HG03135 (cell line): ENCODE results near the gene CDCA4.
A peak's percentile ranks its signal among the peaks of the same experiment; 100 is the strongest.
"Not testable (repeated sequence)": the region's sequence is repeated elsewhere in the genome, so short reads cannot be mapped to it uniquely, and the experiment has no call there.

Experiments
- ATAC-seq: cut with Tn5 transposase; IDR thresholded peaks from one replicate; pipeline ENCODE4 v1.9.1; 2021; ENCODE audit warnings: mild to moderate bottlenecking, moderate library complexity; ENCODE audit not compliant: unreplicated experiment

Gene CDCA4

DNA sequence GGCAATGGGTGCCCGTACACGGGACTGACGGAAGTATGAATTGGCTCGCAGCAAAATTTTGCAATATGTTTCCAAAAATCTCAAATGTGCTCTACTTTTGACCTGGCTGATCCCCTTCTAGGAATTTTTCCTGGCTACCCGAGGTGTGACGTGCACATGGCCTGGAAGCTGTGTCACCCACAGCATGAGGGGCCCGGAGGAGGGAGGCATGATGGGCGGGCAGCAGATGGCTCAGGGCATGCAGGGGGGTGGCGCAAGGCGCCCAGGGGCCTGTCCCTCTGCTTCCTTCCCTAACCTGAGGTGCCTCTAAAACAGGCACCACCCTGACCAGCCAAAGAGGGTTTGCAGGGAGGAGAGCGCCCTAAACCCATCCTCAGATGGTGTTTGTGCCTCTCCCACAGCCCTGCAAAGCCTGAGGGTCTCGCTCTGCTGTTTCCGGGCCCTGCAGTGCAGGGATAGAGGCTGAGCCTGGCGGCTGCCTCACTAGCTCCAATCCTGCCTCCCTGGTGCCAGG, 37.7 kb upstream of the CDCA4 start:
- no peak for ATAC-seq

DNA sequence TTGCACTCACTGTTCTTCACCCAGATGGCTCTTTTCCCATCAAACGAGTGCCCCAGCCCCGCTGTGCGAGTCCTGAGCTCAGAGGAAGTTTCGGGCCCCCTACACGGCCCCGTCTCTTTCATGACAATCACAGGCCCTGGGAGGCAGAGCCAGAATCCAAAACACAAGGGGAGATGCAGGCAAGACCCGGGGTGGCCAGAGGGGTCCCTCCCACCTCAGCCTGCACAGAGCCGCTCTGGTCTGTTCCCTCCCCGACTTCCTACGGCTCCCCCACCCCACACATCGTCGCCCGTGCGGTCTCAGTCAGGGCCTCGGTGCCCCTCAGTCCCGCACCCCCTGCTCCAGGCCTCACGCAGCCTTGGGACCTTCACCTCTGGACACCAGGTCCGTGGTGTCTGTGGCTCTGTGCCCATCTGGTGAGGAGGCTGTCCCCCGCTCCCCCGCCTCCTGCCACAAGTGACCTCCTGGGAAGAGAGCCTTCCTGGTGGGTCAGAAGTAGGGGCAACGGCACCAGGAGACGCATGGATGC, 35.5 kb upstream of the CDCA4 start:
- no peak for ATAC-seq

DNA sequence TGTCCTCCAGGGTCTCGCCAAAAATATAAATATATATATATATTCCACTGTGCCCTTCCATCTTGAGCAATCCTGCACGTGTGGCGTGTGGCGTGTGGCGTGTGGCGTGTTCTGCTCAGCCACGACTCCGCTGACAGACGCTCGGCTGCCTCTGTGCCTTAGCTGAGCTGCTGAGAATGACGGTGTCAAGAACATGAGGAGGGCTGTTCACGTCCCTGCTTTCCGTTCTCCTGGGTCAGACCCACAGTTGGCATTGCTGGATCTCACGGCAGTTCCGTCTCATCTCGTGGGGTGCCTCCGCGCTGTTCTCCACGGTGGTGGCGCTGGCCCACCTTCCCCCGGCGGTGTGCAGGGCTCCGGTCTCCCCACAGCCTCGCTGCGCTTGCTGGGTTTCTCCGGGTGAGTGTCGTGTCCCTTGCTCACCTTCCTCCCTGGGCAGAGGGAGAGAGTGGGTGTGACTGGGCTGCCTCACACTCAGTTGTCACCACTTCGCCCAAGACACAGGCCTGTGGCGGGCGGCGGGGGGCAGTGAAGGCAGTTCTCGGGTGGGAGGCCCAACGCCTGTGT, 34.9 kb upstream of the CDCA4 start:
- ATAC-seq: no peak

DNA sequence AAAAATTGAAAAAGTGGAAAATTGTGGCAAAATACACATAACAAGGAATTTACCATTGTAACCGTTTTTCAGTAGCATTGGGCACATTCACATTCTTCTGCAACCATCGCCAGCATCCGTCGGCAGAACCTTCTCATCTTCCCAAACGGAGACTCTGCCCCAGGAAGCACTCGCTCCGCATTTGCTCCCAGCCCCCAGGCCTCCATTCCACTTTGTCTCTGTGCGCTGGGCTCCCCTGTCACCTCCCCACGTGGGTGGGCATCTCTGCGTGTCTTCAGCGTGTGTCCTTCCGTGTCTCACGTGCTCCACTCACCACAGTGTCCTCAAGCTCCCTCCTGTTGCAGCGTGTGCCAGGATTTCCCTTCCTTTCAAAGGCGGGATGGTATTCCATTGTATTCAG, 34.5 kb upstream of the CDCA4 start:
- ATAC-seq: no peak

DNA sequence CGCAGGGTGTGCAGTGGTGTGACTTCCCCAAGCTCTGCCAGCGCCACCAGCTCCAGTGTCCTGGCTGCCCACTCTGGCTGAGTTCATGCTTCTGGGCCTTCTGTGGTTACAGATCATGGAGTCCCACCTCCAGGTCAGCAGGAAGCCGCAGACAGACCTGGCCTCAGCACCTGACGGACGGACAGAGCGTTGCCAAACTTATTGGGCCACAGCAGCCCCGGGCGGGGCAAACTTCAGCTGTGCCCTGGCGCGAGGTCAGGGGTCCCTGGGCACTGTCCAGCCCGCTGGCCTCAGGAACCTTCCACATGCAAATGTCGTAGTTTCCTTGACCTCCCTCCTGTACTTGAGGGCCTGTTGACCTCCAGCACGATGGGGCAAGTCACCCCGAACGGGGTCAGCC, 33.1 kb upstream of the CDCA4 start:
- ATAC-seq: no peak

DNA sequence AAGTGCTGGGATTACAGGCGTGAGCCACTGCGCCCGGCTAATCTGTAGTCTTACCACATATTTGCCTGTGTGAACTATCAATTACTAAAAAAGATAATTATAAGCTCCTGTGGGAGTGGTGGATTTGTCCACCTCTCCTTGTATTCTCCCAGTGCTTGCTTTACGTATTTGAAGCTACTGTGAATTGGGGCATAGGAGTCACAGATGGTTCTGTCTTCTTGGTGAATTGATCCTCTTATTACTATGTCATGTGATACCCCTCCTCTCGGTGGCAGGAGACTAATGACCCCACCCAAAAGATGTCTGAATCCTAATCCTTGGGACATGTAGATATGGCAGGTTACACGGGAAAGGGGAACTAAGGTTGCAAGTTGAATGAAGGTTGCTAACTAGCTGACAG, 32.5 kb upstream of the CDCA4 start:
- no peak for ATAC-seq

DNA sequence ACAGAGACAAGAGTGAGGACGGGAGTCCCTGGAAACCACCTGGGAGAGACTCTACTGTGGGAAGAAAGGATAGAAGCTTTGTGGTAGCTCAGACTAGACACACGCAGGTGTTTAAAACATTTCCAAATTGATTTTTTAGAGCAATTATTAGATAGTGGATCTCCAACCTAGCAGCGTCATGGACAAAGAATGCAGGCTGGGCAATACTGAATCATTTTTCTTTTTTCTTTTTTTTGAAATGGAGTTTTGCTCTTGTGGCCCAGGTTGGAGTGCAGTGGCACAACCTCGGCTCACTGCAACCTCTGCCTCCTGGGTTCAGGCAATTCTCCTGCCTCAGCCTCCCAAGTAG, 31.2 kb upstream of the CDCA4 start:
- no peak for ATAC-seq

DNA sequence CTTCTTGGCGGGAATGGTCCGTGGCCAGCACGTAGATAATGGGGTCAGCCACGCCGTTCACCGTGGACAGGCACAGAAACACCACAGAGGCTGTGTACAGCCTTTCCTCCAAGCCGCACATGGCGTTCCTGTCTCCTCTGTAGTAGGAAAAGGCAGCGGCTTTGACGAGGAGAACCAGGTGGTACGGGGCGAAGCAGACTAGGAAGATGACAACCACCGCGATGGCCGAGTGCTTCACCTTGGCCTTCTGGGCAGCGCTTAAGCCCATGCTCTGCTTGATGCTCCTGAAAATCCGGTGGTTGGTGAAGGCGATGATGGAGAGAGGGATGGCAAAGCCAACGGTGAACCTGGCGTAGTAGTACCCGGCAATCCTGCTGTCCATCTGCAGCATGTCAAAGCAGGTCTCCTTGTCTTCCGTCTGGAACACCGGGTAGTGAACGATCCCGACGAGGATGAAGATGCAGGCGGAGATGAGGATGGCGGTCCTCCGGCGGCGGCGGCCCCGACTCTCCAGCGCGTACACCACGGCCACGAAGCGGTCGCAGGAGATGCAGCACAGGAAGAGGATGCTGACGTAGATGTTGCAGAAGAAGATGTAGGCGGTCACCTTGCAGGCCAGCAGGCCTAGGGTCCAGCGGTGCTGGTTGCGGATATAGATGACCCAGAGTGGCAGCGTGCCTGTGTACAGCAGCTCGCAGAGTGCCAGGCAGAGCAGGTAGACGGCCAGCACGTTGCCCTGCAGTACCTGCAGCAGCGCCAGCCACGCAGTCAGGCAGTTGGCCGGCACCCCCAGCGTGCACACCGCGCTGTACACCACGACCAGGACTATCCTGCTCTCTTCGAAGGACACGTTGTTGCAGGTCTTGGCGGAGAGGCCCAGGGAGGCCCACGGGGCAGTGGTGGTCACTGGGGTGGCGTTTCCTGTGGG, 30.6 kb upstream of the CDCA4 start:
- ATAC-seq: no peak

DNA sequence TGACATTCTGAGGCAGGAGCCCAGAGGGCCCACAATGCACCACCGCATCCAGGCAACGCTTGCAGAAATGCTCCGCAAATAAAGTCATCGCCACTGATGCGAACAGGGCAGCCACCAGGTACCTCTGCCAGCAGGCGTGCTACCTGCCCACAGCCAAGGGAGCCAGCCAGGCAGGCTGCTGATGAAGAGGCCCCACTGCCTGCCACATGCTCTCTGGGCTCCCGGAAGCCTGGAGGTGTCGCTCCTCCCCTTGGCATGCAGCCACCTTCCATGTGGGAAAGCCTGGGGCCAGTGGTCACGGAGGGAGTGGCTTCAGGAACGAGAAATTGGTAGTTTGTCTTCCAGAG, 29.6 kb upstream of the CDCA4 start:
- no peak for ATAC-seq

DNA sequence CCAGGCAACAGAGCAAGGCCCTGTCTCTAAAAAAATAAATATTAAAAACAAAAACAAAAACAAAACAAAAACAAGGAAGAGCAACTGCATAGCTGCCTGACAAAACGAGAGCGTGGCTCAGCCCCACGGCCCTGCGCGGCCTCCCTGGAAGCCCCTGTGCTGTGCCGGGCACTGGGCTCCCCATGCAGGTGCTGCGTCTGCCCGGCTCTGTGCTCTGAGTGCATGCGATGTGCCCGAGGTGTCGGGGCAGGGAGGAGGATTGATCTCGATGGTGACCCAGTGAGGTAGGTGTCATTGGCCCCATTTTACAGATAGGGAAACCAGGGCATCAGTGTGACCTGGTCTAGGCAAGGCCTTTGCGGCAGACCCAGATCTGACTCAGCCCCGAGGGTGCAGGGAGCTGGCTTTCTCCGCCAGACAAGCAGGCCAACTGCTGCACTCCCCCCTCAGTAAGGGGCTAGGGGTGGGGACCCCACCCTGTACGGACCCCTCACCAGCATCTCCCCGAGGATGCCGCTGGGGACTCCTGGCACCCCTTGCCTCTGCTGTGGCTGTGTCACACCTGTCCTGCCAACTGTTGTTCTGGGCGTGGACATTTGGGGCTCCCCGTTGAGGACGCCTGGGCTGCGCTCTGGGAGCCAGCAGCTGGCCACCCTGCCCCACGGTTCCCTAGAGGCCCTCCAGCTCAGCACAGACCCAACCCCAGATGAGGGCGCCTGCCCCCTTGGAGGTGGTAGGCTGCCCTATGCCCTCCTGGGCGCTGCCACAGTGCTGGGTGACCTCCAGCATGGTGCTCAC, 29.1 kb upstream of the CDCA4 start:
- no peak for ATAC-seq

DNA sequence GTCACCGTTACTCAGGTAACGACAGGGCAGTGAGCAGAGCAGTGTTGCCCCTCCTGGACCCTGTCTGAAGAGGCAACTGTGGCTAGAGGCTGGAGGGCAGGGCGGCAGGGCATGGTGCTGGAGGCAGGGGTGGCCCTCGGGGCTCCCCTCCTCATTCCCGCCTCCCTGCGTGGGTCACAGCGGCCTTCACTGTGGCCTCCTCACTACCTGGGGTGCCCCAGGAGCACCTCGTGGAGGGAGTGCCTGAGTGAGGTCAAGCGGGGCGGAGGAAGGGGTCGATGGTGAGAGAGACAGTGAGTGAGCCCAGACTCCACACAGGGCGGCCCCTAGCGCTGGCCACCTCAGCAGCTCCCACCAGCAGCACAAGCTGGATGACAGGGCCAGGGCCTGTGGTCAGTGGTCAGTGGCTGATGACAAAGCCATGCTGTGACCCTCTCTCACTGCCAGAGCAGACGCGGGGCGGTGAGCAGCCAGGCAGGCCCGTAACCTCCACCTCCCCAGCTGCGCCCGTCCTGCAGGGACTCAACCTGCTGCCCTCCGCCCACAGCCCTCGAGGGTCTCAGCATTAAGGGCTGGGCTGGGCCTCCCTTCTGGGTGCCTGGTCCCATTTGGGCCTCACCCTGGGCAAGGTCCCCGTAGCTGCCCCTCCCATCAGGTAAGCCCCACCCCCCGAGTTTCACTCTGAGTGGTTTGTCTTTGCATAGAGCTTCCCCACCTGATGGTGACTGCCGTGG, 26.6 kb upstream of the CDCA4 start:
- no peak for ATAC-seq

DNA sequence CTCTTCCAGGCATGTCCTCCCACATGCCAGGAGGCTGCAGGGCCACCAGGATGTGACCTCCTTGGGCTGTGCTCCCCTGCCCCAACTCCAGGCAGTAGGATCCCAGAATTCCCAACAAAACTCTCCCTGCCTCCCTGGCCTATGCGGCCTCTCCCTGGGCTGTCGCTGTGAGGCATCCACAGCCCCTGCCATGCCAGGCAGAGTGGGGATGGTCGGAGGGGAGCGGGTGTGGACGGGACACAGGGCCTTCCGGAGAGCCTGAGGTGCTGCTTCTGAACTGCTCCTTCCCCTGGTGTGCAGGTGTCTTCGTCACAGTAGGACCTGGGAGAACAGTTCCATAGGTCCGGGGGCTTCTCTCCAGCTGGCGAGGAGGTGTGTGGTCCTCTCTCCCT, 26.0 kb upstream of the CDCA4 start:
- ATAC-seq: no peak

DNA sequence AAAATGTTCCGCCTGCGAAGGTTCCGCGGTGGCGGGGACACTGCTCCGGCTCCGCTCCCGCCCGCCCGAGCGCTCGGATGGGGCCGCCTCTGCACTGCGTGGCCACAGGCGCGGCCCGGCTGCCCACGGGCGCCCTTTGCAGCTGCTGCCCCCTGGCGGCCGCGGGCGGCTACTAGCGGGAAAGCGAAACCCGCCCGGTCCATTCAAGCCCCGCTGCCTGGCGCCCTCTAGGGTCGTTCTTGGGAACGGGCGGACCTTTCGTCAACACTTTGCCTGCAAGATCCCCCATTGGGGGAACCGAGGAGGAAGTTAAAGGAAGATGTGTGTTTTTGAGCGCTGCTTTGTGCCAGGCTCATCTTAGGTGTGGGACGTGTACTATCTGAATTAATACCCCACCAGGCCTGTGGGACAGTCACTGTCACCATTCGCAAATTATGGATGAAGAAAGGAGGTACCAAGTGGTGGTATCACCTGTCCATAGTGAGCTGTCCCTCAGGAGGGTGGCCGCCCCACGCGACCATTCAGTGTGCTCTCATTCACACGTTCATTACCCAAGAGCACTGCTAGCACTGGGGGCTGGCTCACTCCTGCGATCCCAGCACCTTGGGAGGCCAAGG, 24.9 kb upstream of the CDCA4 start:
- peak; percentile 63 for ATAC-seq

DNA sequence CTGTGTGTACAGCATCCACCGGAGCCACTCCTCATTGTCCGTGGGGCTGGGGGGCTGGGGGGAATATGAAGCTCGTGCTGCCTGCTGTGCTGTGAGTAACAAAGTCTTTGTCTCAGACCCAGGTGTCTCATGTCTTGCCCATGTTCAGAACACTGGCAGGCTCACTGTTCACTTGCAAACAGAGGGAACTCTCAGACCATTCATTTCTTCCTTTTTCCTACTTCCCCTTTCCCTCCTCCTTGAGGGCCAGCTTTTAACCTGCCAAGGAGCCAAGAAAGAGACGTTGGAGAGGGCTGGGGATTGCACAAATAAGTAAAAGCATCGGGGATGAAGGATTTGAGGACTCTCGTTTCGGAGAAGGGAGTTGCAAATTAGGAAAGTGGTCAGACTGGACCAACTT, 22.8 kb upstream of the CDCA4 start:
- no peak for ATAC-seq

DNA sequence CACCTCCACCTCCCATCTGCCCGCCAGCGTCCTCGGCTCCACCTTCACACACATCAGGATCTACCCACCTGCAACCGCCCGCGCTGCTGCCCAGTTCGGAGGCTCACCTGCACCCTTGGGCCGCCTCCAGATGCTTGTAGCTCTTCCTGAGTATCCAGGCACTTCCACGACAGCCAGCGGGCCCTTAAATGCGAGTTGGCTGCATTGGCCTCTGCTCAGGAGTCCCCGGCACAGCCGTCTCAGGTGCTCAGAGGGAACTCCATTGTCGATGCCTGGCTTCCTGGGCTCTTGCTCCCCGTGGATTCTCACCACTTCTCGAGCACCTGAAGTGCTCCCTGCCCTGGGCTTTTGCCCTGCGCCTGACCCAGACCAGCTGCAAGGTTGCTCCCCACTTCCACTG, 21.9 kb upstream of the CDCA4 start:
- no peak for ATAC-seq

DNA sequence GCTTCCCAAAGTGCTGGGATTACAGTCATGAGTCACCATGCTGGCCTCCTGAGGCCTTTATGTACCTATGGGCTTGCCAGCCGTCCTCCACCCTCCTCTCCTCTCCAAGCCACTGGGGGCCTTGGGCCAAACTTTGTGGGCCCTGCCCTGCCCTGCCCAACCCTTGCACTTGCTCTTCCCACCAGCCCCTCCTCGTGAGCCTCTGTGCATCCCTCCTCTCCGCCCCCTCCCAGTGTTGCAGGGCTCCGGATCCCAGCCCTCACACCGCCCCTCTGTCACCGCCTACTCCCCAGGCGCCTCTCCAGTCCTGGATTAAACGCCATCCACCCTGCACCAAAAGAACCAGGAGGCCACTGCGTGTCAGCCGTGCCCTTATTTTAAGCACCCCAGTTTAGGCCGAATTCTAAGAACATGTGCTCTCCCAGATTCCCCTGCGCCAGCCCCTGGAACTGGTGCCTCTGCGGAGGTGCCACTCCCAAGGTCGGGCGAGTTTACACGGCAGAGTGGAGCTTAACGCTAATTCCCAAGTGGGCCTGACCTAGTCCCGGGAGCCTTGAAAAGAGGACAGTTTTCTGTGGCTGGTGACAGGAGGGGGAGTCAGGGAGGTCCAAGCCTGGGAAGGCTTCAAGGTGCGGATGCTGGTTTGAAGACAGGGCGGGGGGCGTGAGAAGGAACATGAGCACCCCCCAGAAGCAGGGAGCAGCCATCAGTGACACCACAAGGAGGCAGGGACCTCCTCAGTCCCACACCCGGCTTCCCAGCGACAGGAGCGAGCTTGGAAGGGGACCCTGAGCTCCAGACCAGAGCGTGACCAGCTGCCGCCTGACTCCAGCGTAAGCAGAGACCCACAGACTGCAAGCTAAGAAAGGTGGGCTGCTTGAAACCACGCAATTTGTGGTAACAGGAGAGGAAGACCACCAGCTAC, 21.2 kb upstream of the CDCA4 start:
- ATAC-seq: no peak

DNA sequence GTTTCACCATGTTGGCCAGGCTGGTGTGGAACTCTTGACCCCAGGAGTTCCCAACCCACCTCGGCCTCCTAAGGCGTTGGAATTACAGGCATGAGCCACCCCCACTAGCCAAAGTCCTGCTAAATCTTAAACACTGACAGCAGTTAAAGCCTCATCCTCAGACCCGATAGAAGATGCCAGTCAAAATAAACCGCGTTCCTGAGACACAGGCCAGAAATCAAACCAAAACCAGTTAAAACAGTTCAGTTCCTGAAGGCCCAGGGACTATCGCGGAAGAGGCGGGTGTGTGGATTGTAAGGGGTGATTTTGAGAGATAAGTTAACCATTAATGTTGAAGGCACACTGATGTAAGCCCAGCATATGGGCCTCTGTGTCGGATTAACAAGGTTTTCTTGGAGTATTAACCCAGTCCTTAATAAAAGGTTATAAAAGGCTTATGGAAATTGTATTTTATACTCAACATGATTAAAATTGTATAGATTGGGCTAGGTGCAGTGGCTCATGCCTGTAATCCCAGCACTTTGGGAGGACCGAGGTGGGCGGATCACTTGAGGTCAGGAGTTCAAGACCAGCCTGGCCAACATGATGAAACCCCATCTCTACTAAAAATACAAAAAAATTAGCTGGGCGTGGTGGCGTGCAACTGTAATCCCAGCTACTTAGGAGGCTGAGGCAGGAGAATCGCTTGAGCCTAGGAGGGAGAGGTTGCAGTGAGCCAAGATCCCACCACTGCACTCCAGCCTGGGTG, 18.7 kb upstream of the CDCA4 start:
- ATAC-seq: no peak

DNA sequence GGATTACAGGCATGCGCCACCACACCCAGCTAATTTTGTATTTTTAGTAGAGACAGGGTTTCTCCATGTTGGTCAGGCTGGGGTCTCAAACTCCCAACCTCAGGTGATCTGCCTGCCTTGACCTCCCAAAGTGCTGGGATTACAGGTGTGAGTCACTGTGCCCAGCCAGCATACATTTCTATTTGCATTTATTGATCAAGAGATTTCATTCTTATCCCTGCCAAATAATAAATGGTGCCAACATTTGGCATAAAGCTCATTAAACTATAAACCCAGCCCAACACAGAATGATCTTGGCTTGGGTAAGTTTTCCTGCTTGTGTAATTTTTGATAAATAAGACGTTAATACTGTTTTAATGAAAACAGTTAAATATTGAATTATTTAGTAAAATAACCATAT, 14.7 kb upstream of the CDCA4 start:
- not testable (repeated sequence) for ATAC-seq
